ENCODE data around the gene ITPKB.

GRCh38 chr1:226634166-226634588, 104.9 kb downstream of the ITPKB start:
- peak; percentile 95 for TF ChIP-seq CTCF (IDR thresholded peaks at IDR 0.05; ENCODE audit: low read length)
- TF ChIP-seq EZH2 (IDR thresholded peaks at IDR 0.05; ENCODE audit: borderline replicate concordance, low read length) = no peak
